Esophagus muscularis mucosa (tissue), 4 donors: ENCODE measurements around the gene SLC4A5.

Experiments used
- CTCF ChIP-seq, 3 experiments: fragments of 200-600 bp in 2 of 3; fragments of 450-650 bp in 1 of 3; sonication (generic) in 2 of 3; IDR thresholded peaks; one replicate each; pipeline ENCODE4 v1.5.1; 2017 to 2019; ENCODE audit warnings: antibody characterized with exemption in 3 of 3, mild to moderate bottlenecking in 2 of 3, moderate library complexity in 1 of 3
- EP300 ChIP-seq: sonication (generic); formaldehyde crosslinking; IDR thresholded peaks from one replicate; pipeline ENCODE4 v1.6.1; 2017; ENCODE audit warnings: antibody characterized with exemption
- POLR2AphosphoS5 ChIP-seq, 2 donors: sonication (generic); formaldehyde crosslinking; IDR thresholded peaks; one replicate each; pipeline ENCODE4 v1.6.1; 2017; ENCODE audit warnings: antibody characterized with exemption in 2 of 2

DNA sequence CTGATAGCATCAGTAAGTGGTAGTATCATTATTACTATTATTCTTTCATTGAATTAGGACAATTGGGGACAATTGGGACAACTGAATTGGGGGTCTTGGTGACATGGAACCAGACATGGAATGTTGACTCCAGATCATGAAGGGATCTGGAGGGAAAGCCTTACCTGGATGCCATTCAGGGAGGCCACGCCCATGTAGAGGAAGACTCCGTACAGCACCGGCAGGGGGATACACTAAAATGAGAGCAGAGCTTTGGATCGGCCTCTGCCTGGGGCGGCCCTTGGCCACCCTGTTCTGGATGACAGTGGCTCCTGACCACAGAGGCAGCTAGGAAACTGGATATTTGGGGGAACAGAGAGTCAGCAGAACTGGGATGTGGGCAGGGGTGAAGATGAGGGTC, 115.6 kb downstream of the SLC4A5 start:
- TF ChIP-seq CTCF (IDR thresholded peaks at IDR 0.05) (no peak), POLR2AphosphoS5 (IDR thresholded peaks at IDR 0.05) (no peak), EP300 (no peak)
